LNCAP (cell line): ENCODE results near the gene STK26.

Experiments
- CTCF ChIP-seq: fragments of 450-650 bp; IDR thresholded peaks from 2 replicates; pipeline ENCODE4 v1.5.1; 2017; ENCODE audit warnings: mild to moderate bottlenecking

Gene STK26

GRCh38 chrX:132088864-132089263 is 65.8 kb downstream of the STK26 start:
- TF ChIP-seq CTCF = no peak

- TF ChIP-seq CTCF = no peak
These were observed 67.5 kb downstream of the STK26 start for GRCh38 chrX:132090403-132091159.

GRCh38 chrX:132092439-132093065 is 69.5 kb downstream of the STK26 start:
- TF ChIP-seq CTCF = peak; percentile 70

GRCh38 chrX:132093239-132093860 is 70.2 kb downstream of the STK26 start:
- TF ChIP-seq CTCF = no peak

- no peak for TF ChIP-seq CTCF
These were observed 71.1 kb downstream of the STK26 start for GRCh38 chrX:132094164-132094563.

GRCh38 chrX:132101206-132101605 is 78.1 kb downstream of the STK26 start:
- TF ChIP-seq CTCF = no peak

- no peak for TF ChIP-seq CTCF
These were observed 78.7 kb downstream of the STK26 start for GRCh38 chrX:132101799-132102198.
